Astrocyte (in vitro differentiated cells and primary cell): ENCODE measurements around the gene PRKRA. TPM values are rescaled to one million over a fixed set of nuclear protein-coding genes. Genes with fewer than 3 reads are reported as not detected.

Experiments used
- DNase-seq: peaks from one replicate; pipeline ENCODE4 v3.0.0-alpha.2; 2010; ENCODE audit warnings: low read depth
- FAIRE-seq: peaks from 2 replicates; lab custom pipeline; 2011; peaks lifted over from hg19 to GRCh38; lab: Jason Lieb, UNC
- H2AFZ ChIP-seq: 2 replicates; pipeline ENCODE4 v1.6.0; 2012; ENCODE audit warnings: low read depth, low read length, inconsistent platforms
- H3K27ac ChIP-seq: 2 replicates; pipeline ENCODE4 v1.5.1; 2011; ENCODE audit warnings: low read depth, low read length, inconsistent platforms
- H3K27me3 ChIP-seq: 2 replicates; pipeline ENCODE4 v1.6.0; 2011; ENCODE audit warnings: low read length, inconsistent platforms; ENCODE audit not compliant: insufficient read depth
- H3K36me3 ChIP-seq: 2 replicates; pipeline ENCODE4 v1.5.1; 2011; ENCODE audit warnings: low read length, inconsistent platforms; ENCODE audit not compliant: insufficient read depth
- H3K4me1 ChIP-seq: 2 replicates; pipeline ENCODE4 v1.5.1; 2011; ENCODE audit warnings: low read length, inconsistent platforms; ENCODE audit not compliant: insufficient read depth
- H3K4me2 ChIP-seq: 2 replicates; pipeline ENCODE4 v1.6.0; 2012; ENCODE audit warnings: low read length, inconsistent platforms
- H3K4me3 ChIP-seq: 2 replicates; pipeline ENCODE4 v1.5.1; 2011; ENCODE audit warnings: low read depth, mild to moderate bottlenecking, low read length, inconsistent platforms; ENCODE audit not compliant: insufficient read depth
- H3K79me2 ChIP-seq: 2 replicates; pipeline ENCODE4 v1.6.0; 2012; ENCODE audit warnings: mild to moderate bottlenecking, low read length, inconsistent platforms; ENCODE audit not compliant: insufficient read depth
- H3K9ac ChIP-seq: 2 replicates; pipeline ENCODE4 v1.6.0; 2012; ENCODE audit warnings: mild to moderate bottlenecking, low read length, inconsistent platforms
- H3K9me3 ChIP-seq: 2 replicates; pipeline ENCODE4 v1.5.1; 2012; ENCODE audit warnings: low read depth, mild to moderate bottlenecking, low read length, inconsistent platforms; ENCODE audit not compliant: insufficient read depth
- H4K20me1 ChIP-seq: 2 replicates; pipeline ENCODE4 v1.6.0; 2012; ENCODE audit warnings: low read length, inconsistent platforms; ENCODE audit not compliant: insufficient read depth
- H3K27ac Mint-ChIP-seq: one replicate; pipeline ENCODE4 v1.8.0; 2021; ENCODE audit warnings: mild to moderate bottlenecking, mixed read lengths; ENCODE audit not compliant: unreplicated experiment
- H3K27me3 Mint-ChIP-seq: one replicate; pipeline ENCODE4 v1.8.0; 2021; ENCODE audit warnings: low read depth, mixed read lengths; ENCODE audit not compliant: unreplicated experiment
- H3K36me3 Mint-ChIP-seq: one replicate; pipeline ENCODE4 v1.8.0; 2021; ENCODE audit warnings: low read depth, mixed read lengths; ENCODE audit not compliant: unreplicated experiment
- H3K4me1 Mint-ChIP-seq: one replicate; pipeline ENCODE4 v1.8.0; 2021; ENCODE audit warnings: low read depth, mixed read lengths; ENCODE audit not compliant: unreplicated experiment
- H3K4me3 Mint-ChIP-seq: one replicate; pipeline ENCODE4 v1.8.0; 2021; ENCODE audit warnings: mild to moderate bottlenecking, moderate library complexity, mixed read lengths; ENCODE audit not compliant: unreplicated experiment
- H3K9me3 Mint-ChIP-seq: one replicate; pipeline ENCODE4 v1.8.0; 2021; ENCODE audit warnings: mild to moderate bottlenecking, mixed read lengths; ENCODE audit not compliant: unreplicated experiment
- CTCF ChIP-seq: IDR thresholded peaks from 2 replicates; pipeline ENCODE4 v1.5.1; 2011; ENCODE audit warnings: low read depth, mild to moderate bottlenecking, inconsistent platforms, low read length, moderate library complexity; ENCODE audit not compliant: insufficient read depth
- EZH2 ChIP-seq: IDR thresholded peaks from 2 replicates; pipeline ENCODE4 v1.6.1; 2012; ENCODE audit warnings: mild to moderate bottlenecking, low read length, inconsistent platforms; ENCODE audit not compliant: insufficient read depth
- total RNA-seq: library from RNA; stranded (reverse); gene quantifications from 2 replicates; pipeline ENCODE4 v1.2.1, GENCODE V29; 2021

The PRKRA gene
- total RNA-seq, 1 donor from 2014 or later = 43.2 TPM

GRCh38 chr2:178417916-178418315 lies 33.1 kb downstream of the PRKRA start:
- Mint-ChIP-seq H3K9me3 (peaks cover 3% of the 10 kb centered on the region), H3K4me3 (no peak overlapping the region), H3K27me3 (no peaks in the 10 kb centered on the region), H3K36me3 (peaks cover 5% of the 10 kb centered on the region), H3K4me1 (peaks cover 10% of the 10 kb centered on the region), H3K27ac (no peak overlapping the region)
- Histone ChIP-seq H3K4me2 (no peak overlapping the region), H3K4me1 (peaks cover 6% of the 10 kb centered on the region), H3K27me3 (no peaks in the 10 kb centered on the region), H3K9ac (no peak overlapping the region), H3K4me3 (no peak overlapping the region), H3K9me3 (no peaks in the 10 kb centered on the region), H4K20me1 (no peaks in the 10 kb centered on the region), H2AFZ (no peak overlapping the region), H3K36me3 (no peaks in the 10 kb centered on the region), H3K79me2 (peaks cover 25% of the 10 kb centered on the region), H3K27ac (no peak overlapping the region)
- TF ChIP-seq EZH2 (no peak), CTCF (no peak)
- DNase-seq (no peak), FAIRE-seq (no peak)

DNA sequence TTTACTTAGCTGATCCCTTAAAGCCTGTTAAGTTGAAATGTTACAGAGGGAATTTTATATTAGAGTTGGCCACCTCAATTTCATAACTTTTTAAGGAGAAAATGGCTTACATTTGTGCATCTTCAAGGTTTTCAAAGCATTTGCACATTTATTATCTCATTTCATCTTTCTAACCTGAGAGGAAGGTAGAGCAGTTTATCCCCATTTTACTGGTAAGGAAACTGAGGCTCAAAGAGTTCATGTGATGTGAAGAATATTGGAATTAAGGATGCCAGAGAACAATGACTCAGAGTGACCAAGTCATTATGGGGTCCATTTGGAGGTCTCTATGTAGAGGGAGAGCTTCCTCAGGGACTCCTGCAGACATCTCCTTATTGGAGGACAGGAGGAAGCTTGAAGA lies 35.0 kb downstream of the PRKRA start:
- no peak for FAIRE-seq
- Mint-ChIP-seq H3K4me3 (peak overlapping the region; percentile 51), H3K4me1 (peaks cover 10% of the 10 kb centered on the region), H3K27me3 (no peaks in the 10 kb centered on the region), H3K27ac (no peak overlapping the region), H3K9me3 (no peaks in the 10 kb centered on the region), H3K36me3 (no peaks in the 10 kb centered on the region)
- H3K4me3 ChIP-seq = no peak overlapping the region
- no peak overlapping the region for H3K9ac ChIP-seq
- H3K9me3 ChIP-seq = no peaks in the 10 kb centered on the region
- no peak overlapping the region for H3K4me2 ChIP-seq
- H3K4me1 ChIP-seq = peaks cover 6% of the 10 kb centered on the region
- peaks cover 16% of the 10 kb centered on the region for H3K79me2 ChIP-seq
- TF ChIP-seq EZH2 (no peak), CTCF (no peak)
- DNase-seq = no peak
- H2AFZ ChIP-seq = no peak overlapping the region
- H3K27me3 ChIP-seq = no peaks in the 10 kb centered on the region
- H3K36me3 ChIP-seq = no peaks in the 10 kb centered on the region
- no peaks in the 10 kb centered on the region for H4K20me1 ChIP-seq
- H3K27ac ChIP-seq = no peak overlapping the region

DNA sequence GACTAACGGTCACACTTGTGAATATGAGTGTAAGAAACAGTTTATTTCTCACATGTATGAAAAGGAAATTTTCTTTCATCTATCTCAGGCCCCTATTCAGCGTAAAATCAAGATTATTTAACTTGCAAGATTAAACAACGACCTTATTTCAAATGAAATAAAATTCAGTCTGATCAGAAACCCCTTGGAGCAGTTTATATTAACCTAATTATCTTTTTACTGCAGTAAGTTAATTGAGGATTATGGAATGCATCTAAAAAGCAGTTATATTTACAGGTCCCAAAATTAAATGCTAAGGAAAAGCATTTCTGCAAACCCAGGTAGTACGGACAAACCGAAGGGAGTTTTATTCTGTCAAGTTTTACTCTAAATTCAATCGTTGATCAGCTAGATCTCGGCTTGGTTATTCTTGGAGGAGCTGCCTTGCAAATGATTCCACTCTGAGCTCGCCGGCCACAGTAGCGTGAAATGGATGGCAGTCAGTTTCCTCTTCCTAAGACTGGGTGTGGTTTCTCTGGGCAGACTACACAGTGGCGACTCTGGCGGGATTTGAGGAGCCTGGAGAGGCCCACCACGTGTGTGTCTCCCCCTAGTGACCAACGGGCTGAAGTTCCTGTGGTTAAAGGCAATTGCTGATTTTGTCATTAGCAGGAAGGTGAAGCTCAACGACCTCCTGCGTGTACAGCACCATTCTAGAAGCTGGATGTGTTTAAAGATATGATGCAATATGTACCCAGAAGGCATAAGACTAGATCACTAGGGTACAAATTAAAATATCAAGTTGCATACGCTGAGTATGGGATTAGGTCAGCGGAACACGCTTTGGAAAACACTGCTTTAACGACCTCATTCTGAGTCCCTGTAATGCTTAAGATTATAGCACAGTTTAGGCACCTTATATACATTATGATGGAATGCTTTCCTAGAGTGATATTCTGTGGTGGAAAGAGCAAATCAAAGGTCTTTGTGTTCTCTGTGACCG lies 36.4 kb downstream of the PRKRA start:
- TF ChIP-seq EZH2 (no peak), CTCF (peak; percentile 97)
- Mint-ChIP-seq H3K27me3 (no peaks in the 10 kb centered on the region), H3K4me3 (peak overlapping the region; percentile 87), H3K36me3 (no peaks in the 10 kb centered on the region), H3K27ac (peak overlapping the region; percentile 98), H3K9me3 (no peaks in the 10 kb centered on the region), H3K4me1 (peaks cover 10% of the 10 kb centered on the region)
- no peaks in the 10 kb centered on the region for H3K36me3 ChIP-seq
- H3K4me3 ChIP-seq = peak overlapping the region; percentile 82
- peaks cover 16% of the 10 kb centered on the region for H3K79me2 ChIP-seq
- H3K9ac ChIP-seq = peak overlapping the region; percentile 96
- peak overlapping the region; percentile 86 for H3K4me2 ChIP-seq
- FAIRE-seq = peak; percentile 83
- H2AFZ ChIP-seq = peak overlapping the region; percentile 84
- H3K27ac ChIP-seq = peak overlapping the region; percentile 98
- no peaks in the 10 kb centered on the region for H3K27me3 ChIP-seq
- no peaks in the 10 kb centered on the region for H3K9me3 ChIP-seq
- H4K20me1 ChIP-seq = no peaks in the 10 kb centered on the region
- H3K4me1 ChIP-seq = peaks cover 6% of the 10 kb centered on the region
- peak; percentile 88 for DNase-seq
